ENCODE measurements around the gene LYZL1.

GRCh38 chr10:29245476-29245875, 43.4 kb upstream of the LYZL1 start:
- no peak for TF ChIP-seq POLR2AphosphoS5 (IDR thresholded peaks at IDR 0.05)
- TF ChIP-seq CTCF (IDR thresholded peaks at IDR 0.05), result no peak

Data from gastroesophageal sphincter (tissue), 3 donors.